Caco-2 (cell line): ENCODE measurements around the gene DCT. TPM values are rescaled to one million over a fixed set of nuclear protein-coding genes. Genes with fewer than 3 reads are reported as not detected.
"Not testable (repeated sequence)": the region's sequence is repeated elsewhere in the genome, so short reads cannot be mapped to it uniquely, and the experiment has no call there.

Experiments used
- BruUV-seq: library from RNA; stranded (reverse); fragments of 400-500 nt; replicated peaks from 2 replicates; lab custom pipeline; 2021; lab: Mats Ljungman, UMichigan
- CTCF ChIA-PET: fragments of 300-600 bp; sonication (Branson Sonifier 250); formaldehyde crosslinking; loops from one replicate; lab custom pipeline; 2022; ENCODE audit warnings: antibody characterized with exemption; lab: Charles Lee
- POLR2A ChIA-PET: fragments of 300-600 bp; sonication (Branson Sonifier 250); formaldehyde crosslinking; loops from one replicate; lab custom pipeline; 2022; ENCODE audit warnings: antibody characterized with exemption; lab: Charles Lee
- DNase-seq, 2 experiments: peaks; one replicate each; pipeline versions ENCODE4 v3.0.0 to v3.0.0-alpha.2; 2020 to 2022
- H3K27me3 ChIP-seq: replicated peaks from 2 replicates; pipeline ENCODE4 v1.6.0; 2011; ENCODE audit warnings: low read length; ENCODE audit not compliant: control insufficient read depth, insufficient read depth
- H3K36me3 ChIP-seq: 2 replicates; pipeline ENCODE4 v1.5.1; 2011; ENCODE audit warnings: low read length; ENCODE audit not compliant: control insufficient read depth, insufficient read depth
- H3K4me1 ChIP-seq: fragments of 250-450 bp; sonication (Bioruptor Pico); 2 replicates; pipeline ENCODE4 v1.5.1; 2020; ENCODE audit warnings: mild to moderate bottlenecking
- H3K4me3 ChIP-seq: 2 replicates; pipeline ENCODE4 v1.5.1; 2011; ENCODE audit warnings: low read depth, mild to moderate bottlenecking, control low read depth, low read length
- H3K9me3 ChIP-seq: fragments of 250-450 bp; sonication (Bioruptor Pico); 2 replicates; pipeline ENCODE4 v1.5.1; 2020; ENCODE audit warnings: mild to moderate bottlenecking, moderate library complexity
- H3K27ac Mint-ChIP-seq: one replicate; pipeline ENCODE4 v1.8.0; 2022; ENCODE audit warnings: mixed read lengths; ENCODE audit not compliant: unreplicated experiment
- H3K27me3 Mint-ChIP-seq: one replicate; pipeline ENCODE4 v1.8.0; 2022; ENCODE audit warnings: mixed read lengths; ENCODE audit not compliant: insufficient read depth, unreplicated experiment
- H3K36me3 Mint-ChIP-seq: one replicate; pipeline ENCODE4 v1.8.0; 2022; ENCODE audit warnings: mild to moderate bottlenecking, mixed read lengths; ENCODE audit not compliant: insufficient read depth, unreplicated experiment
- H3K4me1 Mint-ChIP-seq: one replicate; pipeline ENCODE4 v1.8.0; 2022; ENCODE audit warnings: low read depth, mixed read lengths; ENCODE audit not compliant: unreplicated experiment
- H3K4me3 Mint-ChIP-seq: one replicate; pipeline ENCODE4 v1.8.0; 2022; ENCODE audit warnings: mild to moderate bottlenecking, moderate library complexity, mixed read lengths; ENCODE audit not compliant: unreplicated experiment
- H3K9me3 Mint-ChIP-seq: one replicate; pipeline ENCODE4 v1.8.0; 2022; ENCODE audit warnings: mixed read lengths; ENCODE audit not compliant: unreplicated experiment
- intact Hi-C: fragments of 100-400 bp; cut with micrococcal nuclease; formaldehyde crosslinking; loops from one replicate; pipeline ENCODE4 v1.10.0; 2022; ENCODE audit not compliant: unreplicated experiment
- total RNA-seq: library from RNA; stranded (reverse); gene quantifications from 2 replicates; pipeline ENCODE4 v1.2.3, GENCODE V29; 2022
- TF ChIP-seq, protein P1 (sequence below), 2 experiments: fragments of 200-600 bp in 1 of 2; IDR thresholded peaks; 1 replicate in 1 of 2; 2 replicates in 1 of 2; pipeline versions ENCODE4 v1.5.1 to v1.8.0; 2011 to 2022; ENCODE audit warnings: antibody characterized with exemption in 1 of 2, control low read depth in 1 of 2, inconsistent platforms in 1 of 2, low read depth in 1 of 2, low read length in 1 of 2, mild to moderate bottlenecking in 1 of 2, moderate library complexity in 1 of 2; ENCODE audit not compliant: insufficient read depth in 1 of 2, severe bottlenecking in 1 of 2, unreplicated experiment in 1 of 2

The DCT gene
- total RNA-seq, 1 experiment from 2014 or later = not detected

DNA sequence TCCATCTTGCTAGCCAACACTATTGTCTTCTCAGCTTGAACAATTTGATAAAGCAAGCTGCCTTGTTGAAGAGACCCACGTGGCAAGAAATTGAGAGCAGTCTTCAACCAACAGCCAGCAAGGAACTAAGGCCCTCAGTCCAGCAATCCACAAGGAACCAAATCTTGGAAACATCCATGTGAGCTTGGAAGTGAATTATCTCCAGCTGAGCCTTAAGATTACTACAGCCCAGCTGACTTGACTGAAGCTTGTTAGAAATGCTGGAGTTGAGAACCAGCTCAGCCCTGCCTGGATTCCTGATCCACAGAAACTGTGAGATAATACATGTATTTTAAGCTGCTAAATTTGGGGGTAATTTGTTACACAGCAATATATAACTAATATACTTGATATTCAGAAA, 26.2 kb upstream of the DCT start:
- ChIA-PET CTCF (no interaction called here), POLR2A (no interaction called here)
- Mint-ChIP-seq H3K4me1 (no peaks in the 10 kb centered on the region), H3K9me3 (no peaks in the 10 kb centered on the region), H3K36me3 (no peaks in the 10 kb centered on the region), H3K4me3 (no peak overlapping the region), H3K27me3 (peaks cover 7% of the 10 kb centered on the region), H3K27ac (no peak overlapping the region)
- Histone ChIP-seq H3K9me3 (no peaks in the 10 kb centered on the region), H3K4me3 (no peak overlapping the region), H3K36me3 (no peaks in the 10 kb centered on the region), H3K27me3 (no peaks in the 10 kb centered on the region; the same call in 1 of the 2 replicates), H3K4me1 (no peaks in the 10 kb centered on the region)
- DNase-seq = no peak
- BruUV-seq = no TSS peak
- TF ChIP-seq, protein P1, sequence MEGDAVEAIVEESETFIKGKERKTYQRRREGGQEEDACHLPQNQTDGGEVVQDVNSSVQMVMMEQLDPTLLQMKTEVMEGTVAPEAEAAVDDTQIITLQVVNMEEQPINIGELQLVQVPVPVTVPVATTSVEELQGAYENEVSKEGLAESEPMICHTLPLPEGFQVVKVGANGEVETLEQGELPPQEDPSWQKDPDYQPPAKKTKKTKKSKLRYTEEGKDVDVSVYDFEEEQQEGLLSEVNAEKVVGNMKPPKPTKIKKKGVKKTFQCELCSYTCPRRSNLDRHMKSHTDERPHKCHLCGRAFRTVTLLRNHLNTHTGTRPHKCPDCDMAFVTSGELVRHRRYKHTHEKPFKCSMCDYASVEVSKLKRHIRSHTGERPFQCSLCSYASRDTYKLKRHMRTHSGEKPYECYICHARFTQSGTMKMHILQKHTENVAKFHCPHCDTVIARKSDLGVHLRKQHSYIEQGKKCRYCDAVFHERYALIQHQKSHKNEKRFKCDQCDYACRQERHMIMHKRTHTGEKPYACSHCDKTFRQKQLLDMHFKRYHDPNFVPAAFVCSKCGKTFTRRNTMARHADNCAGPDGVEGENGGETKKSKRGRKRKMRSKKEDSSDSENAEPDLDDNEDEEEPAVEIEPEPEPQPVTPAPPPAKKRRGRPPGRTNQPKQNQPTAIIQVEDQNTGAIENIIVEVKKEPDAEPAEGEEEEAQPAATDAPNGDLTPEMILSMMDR (IDR thresholded peaks at IDR 0.05; ENCODE audit: insufficient read depth in 1 of 2, low read depth in 1 of 2, low read length in 1 of 2, severe bottlenecking in 1 of 2, unreplicated experiment in 1 of 2) = no peak
- intact Hi-C loops = no loop called here

DNA sequence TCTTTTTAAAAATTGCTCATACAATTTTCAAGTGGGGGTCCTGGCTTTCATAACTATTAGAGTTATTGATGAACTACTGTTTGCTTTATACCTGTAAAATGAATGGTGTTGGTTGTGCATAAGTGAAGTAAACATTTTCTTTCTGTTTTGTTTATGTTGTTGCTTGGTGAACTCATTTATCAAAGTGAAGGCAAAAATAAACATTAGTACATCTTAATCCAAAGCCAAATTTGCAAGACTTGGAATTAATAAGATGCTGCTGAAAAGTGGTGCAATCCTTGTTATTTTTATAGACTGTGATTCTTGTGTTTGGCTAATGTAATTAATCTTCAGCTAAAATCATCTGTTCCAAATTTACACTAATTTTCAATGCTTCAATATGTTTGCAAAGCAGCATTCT, 24.4 kb upstream of the DCT start:
- H3K4me1 Mint-ChIP-seq = no peaks in the 10 kb centered on the region
- no peaks in the 10 kb centered on the region for H3K9me3 Mint-ChIP-seq
- H3K27me3 ChIP-seq = no peaks in the 10 kb centered on the region; the same call in 1 of the 2 replicates
- no peaks in the 10 kb centered on the region for H3K36me3 ChIP-seq
- ChIA-PET CTCF (no interaction called here), POLR2A (no interaction called here)
- H3K4me1 ChIP-seq = no peaks in the 10 kb centered on the region
- TF ChIP-seq, protein P1 (IDR thresholded peaks at IDR 0.05; ENCODE audit: insufficient read depth in 1 of 2, low read depth in 1 of 2, low read length in 1 of 2, severe bottlenecking in 1 of 2, unreplicated experiment in 1 of 2) = no peak
- no peaks in the 10 kb centered on the region for H3K9me3 ChIP-seq
- H3K4me3 ChIP-seq = no peak overlapping the region
- BruUV-seq = no TSS peak
- intact Hi-C loops = no loop called here
- no peak overlapping the region for H3K4me3 Mint-ChIP-seq
- peaks cover 6% of the 10 kb centered on the region for H3K27me3 Mint-ChIP-seq
- no peak for DNase-seq
- no peak overlapping the region for H3K27ac Mint-ChIP-seq
- no peaks in the 10 kb centered on the region for H3K36me3 Mint-ChIP-seq

DNA sequence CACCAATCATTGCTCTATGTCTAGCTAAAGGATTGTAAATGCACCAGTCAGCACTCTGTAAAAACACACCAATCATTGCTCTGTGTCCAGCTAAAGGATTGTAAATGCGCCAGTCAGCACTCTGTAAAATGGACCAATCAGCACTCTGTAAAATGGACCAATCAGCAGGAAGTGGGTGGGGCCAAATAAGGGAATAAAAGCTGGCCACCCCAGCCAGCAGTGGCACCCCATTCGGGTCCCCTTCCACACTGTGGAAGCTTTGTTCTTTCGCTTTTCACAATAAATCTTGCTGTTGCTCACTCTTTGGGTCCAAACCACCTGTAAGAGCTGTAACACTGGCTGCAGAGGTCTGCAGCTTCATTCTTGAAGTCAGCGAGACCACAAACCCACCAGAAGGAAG, 19.3 kb upstream of the DCT start:
- H3K4me3 Mint-ChIP-seq, H3K4me1 ChIP-seq, H3K4me1 Mint-ChIP-seq, BruUV-seq, H3K36me3 ChIP-seq, H3K9me3 Mint-ChIP-seq, DNase-seq, H3K27me3 ChIP-seq, CTCF ChIA-PET, H3K4me3 ChIP-seq, H3K9me3 ChIP-seq, intact Hi-C loops, H3K36me3 Mint-ChIP-seq, POLR2A ChIA-PET, H3K27ac Mint-ChIP-seq, H3K27me3 Mint-ChIP-seq: not testable (repeated sequence)

DNA sequence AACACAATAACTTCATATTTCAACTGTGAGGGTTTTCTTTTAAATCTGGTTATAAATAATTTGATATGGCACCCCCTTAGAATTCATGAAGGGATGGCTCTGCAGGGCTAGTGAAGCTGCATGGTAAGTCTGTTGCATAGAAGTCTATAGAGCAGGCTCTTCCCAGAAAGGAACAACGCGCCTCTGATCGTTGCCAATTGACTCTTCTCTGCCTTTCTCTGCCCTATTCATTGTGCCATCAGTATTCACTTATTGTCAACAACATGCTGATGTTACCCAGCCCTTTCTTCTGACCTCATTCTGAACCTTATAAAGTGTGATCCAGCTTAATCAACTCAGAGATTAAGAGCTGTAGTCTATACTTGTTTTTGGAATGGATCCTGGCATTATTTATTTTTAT, 16.3 kb upstream of the DCT start:
- no peaks in the 10 kb centered on the region; the same call in 1 of the 2 replicates for H3K27me3 ChIP-seq
- H3K27ac Mint-ChIP-seq = no peak overlapping the region
- no peaks in the 10 kb centered on the region for H3K4me1 Mint-ChIP-seq
- TF ChIP-seq, protein P1 (IDR thresholded peaks at IDR 0.05; ENCODE audit: insufficient read depth in 1 of 2, low read depth in 1 of 2, low read length in 1 of 2, severe bottlenecking in 1 of 2, unreplicated experiment in 1 of 2) = no peak
- no peak for DNase-seq
- CTCF ChIA-PET = no interaction called here
- peaks cover 3% of the 10 kb centered on the region for H3K27me3 Mint-ChIP-seq
- no peak overlapping the region for H3K4me3 Mint-ChIP-seq
- H3K9me3 ChIP-seq = no peaks in the 10 kb centered on the region
- no TSS peak for BruUV-seq
- intact Hi-C loops = no loop called here
- H3K36me3 ChIP-seq = no peaks in the 10 kb centered on the region
- no peak overlapping the region for H3K4me3 ChIP-seq
- no peaks in the 10 kb centered on the region for H3K36me3 Mint-ChIP-seq
- POLR2A ChIA-PET = no interaction called here
- H3K9me3 Mint-ChIP-seq = no peaks in the 10 kb centered on the region
- H3K4me1 ChIP-seq = no peaks in the 10 kb centered on the region
